Neural progenitor cell (in vitro differentiated cells): ENCODE data around the gene HOXB7.

Experiments
- CTCF ChIP-seq: fragments of 200-600 bp; sonication (generic); IDR thresholded peaks from 2 replicates; pipeline ENCODE4 v1.5.1; 2017; ENCODE audit warnings: antibody characterized with exemption, mild to moderate bottlenecking
- EZH2 ChIP-seq: fragments of 200-600 bp; sonication (generic); IDR thresholded peaks from 2 replicates; pipeline ENCODE4 v1.6.1; 2017; ENCODE audit warnings: antibody characterized with exemption, mild to moderate bottlenecking, moderate library complexity
- EZH2phosphoT487 ChIP-seq: fragments of 200-600 bp; sonication (generic); IDR thresholded peaks from 2 replicates; pipeline ENCODE4 v1.6.1; 2017; ENCODE audit warnings: antibody characterized with exemption

DNA sequence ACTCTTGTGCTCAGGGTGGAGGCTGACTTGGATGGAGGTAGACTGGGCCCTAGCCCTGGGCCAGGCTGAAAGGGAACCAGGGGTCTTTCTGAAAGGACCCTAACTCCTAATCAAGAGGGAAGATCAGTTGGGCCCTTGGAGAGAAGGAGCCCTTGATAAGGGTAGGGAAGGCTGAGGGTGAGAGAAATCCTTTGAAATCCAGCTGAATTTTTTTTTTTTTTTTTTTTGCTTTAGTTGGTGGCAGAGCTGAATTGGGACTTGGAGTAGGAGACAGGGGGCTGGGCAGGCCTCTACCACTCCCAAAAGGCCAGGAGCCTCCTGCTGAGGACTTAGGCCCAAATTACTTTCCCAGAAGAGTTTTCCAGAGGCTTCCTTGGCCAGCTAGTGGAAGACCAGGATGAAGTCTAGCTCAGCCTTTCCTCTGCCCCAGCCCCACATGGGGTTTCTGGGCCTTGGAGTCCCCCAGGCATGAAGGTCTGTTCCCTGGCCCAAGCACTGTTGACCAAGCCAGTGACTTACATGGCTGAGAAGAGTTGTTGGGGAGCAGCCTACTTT lies 20.1 kb downstream of the HOXB7 start:
- TF ChIP-seq CTCF (no peak), EZH2 (no peak), EZH2phosphoT487 (no peak)
